Measurements from ENCODE around the gene RARG. TPM values are rescaled to one million over a fixed set of nuclear protein-coding genes. Genes with fewer than 3 reads are reported as not detected.
A peak's percentile ranks its signal among the peaks of the same experiment; 100 is the strongest.

RARG gene
- total RNA-seq, 1 experiment from 2014 or later, result 77.2 TPM

- DNase-seq (ENCODE audit: low spot score), result peak; percentile 77
- Mint-ChIP-seq H3K27me3 (ENCODE audit: low read depth) (peaks cover 5% of the 10 kb centered on the region; the same call in 1 of the 2 replicates), H3K4me1 (peaks cover 63% of the 10 kb centered on the region), H3K27ac (peak overlapping the region; percentile 82), H3K36me3 (peaks cover 5% of the 10 kb centered on the region), H3K4me3 (peak overlapping the region; percentile 42), H3K9me3 (no peaks in the 10 kb centered on the region)
- ChIA-PET POLR2A (interaction anchor here (0.6 to 1.8 kb wide), 4 partner anchors 12 to 122 kb away, joined by 3 to 5 read pairs (median 4); no protein-coding TSS in a partner anchor), CTCF (interaction anchor here (0.6 to 4.8 kb wide), 22 partner anchors 7 to 729 kb away, joined by 3 to 58 read pairs (median 4); partner anchors contain the start of genes AAAS, ESPL1, PFDN5 and SPRYD3)
- ATAC-seq, result peak; percentile 50
- TF ChIP-seq ZBTB21 (CRISPR knock-in tag; IDR thresholded peaks at IDR 0.05; ENCODE audit: borderline replicate concordance) (0 out of 2 replicates have a peak, but pooled peaks have one; percentile 58), FOXK1 (CRISPR knock-in tag; IDR thresholded peaks at IDR 0.05) (no peak)
Measured at GRCh38 chr12:53224061-53224896, 7.7 kb downstream of the RARG start.

GRCh38 chr12:53223389-53224060, 8.5 kb downstream of the RARG start:
- Mint-ChIP-seq H3K4me3 (peak overlapping the region; percentile 77), H3K9me3 (no peaks in the 10 kb centered on the region), H3K27ac (peak overlapping the region; percentile 82), H3K4me1 (peaks cover 64% of the 10 kb centered on the region), H3K27me3 (ENCODE audit: low read depth) (peaks cover 7% of the 10 kb centered on the region; the same call in 1 of the 2 replicates), H3K36me3 (peaks cover 5% of the 10 kb centered on the region)
- POLR2A ChIA-PET, result interaction anchor here (0.6 to 1.0 kb wide), 3 partner anchors 13 to 24 kb away, joined by 3 to 8 read pairs (median 5); a partner anchor contains a TSS
- no peak for DNase-seq (ENCODE audit: low spot score)
- no peak for ATAC-seq
- CTCF ChIA-PET, result interaction anchor here (0.6 to 4.8 kb wide), 9 partner anchors 8 to 65 kb away, joined by 3 to 58 read pairs (median 6); partner anchors contain the start of gene ESPL1
- TF ChIP-seq MAX (CRISPR knock-in tag; IDR thresholded peaks at IDR 0.05) (peak; percentile 29; the same call in 1 of the 2 replicates), SOX15 (CRISPR knock-in tag; IDR thresholded peaks at IDR 0.05) (no peak)

GRCh38 chr12:53222806-53223261, 9.2 kb downstream of the RARG start:
- DNase-seq (ENCODE audit: low spot score) (no peak), ATAC-seq (no peak)
- Mint-ChIP-seq H3K27me3 (ENCODE audit: low read depth) (peaks cover 7% of the 10 kb centered on the region; the same call in 1 of the 2 replicates), H3K9me3 (no peaks in the 10 kb centered on the region), H3K27ac (peak overlapping the region; percentile 65), H3K4me1 (peaks cover 67% of the 10 kb centered on the region), H3K4me3 (peak overlapping the region; percentile 77), H3K36me3 (peaks cover 5% of the 10 kb centered on the region)
- ChIA-PET CTCF (interaction anchor here (0.7 to 4.8 kb wide), 9 partner anchors 9 to 122 kb away, joined by 3 to 58 read pairs (median 6); partner anchors contain the start of gene ESPL1), POLR2A (interaction anchor here (0.6 to 1.0 kb wide), 3 partner anchors 13 to 25 kb away, joined by 3 to 8 read pairs (median 5); a partner anchor contains a TSS)
- no peak for TF ChIP-seq NFE2L1 (CRISPR knock-in tag; IDR thresholded peaks at IDR 0.05)
- TF ChIP-seq ARID4B (CRISPR knock-in tag; IDR thresholded peaks at IDR 0.05; ENCODE audit: borderline replicate concordance), result no peak
- TF ChIP-seq CTCF (IDR thresholded peaks at IDR 0.05), result no peak
- TF ChIP-seq IRF1 (CRISPR knock-in tag; IDR thresholded peaks at IDR 0.05), result no peak
- no peak for TF ChIP-seq MAX (CRISPR knock-in tag; IDR thresholded peaks at IDR 0.05)
- TF ChIP-seq NR3C1 (CRISPR knock-in tag; conservative IDR thresholded peaks at IDR 0.05; ENCODE audit: low read depth), result no peak
- no peak for TF ChIP-seq ZNF396 (CRISPR knock-in tag; IDR thresholded peaks at IDR 0.05; ENCODE audit: borderline replicate concordance)
- no peak for TF ChIP-seq PRRX2 (CRISPR knock-in tag; IDR thresholded peaks at IDR 0.05)
- TF ChIP-seq ZNF317 (CRISPR knock-in tag; IDR thresholded peaks at IDR 0.05; ENCODE audit: borderline replicate concordance, low read depth), result no peak
- no peak for TF ChIP-seq ZSCAN18 (CRISPR knock-in tag; IDR thresholded peaks at IDR 0.05)
- TF ChIP-seq KAT7 (CRISPR knock-in tag; IDR thresholded peaks at IDR 0.05; ENCODE audit: borderline replicate concordance), result no peak
- no peak for TF ChIP-seq MYBL2 (CRISPR knock-in tag; IDR thresholded peaks at IDR 0.05)
- TF ChIP-seq USF2 (CRISPR knock-in tag; IDR thresholded peaks at IDR 0.05), result no peak
- no peak for TF ChIP-seq TEAD4 (CRISPR knock-in tag; IDR thresholded peaks at IDR 0.05)
